SIG-M5 treated with dmso at 0.1 percent for 504 hours (cell line): ENCODE data around the gene RGS18.
"Not testable (repeated sequence)": the region's sequence is repeated elsewhere in the genome, so short reads cannot be mapped to it uniquely, and the experiment has no call there.

ENCODE experiments used
- DNase-seq: peaks from one replicate; lab custom pipeline; 2025; ENCODE audit not compliant: unreplicated experiment; lab: John Stamatoyannopoulos, UW

RGS18 gene, protein sequence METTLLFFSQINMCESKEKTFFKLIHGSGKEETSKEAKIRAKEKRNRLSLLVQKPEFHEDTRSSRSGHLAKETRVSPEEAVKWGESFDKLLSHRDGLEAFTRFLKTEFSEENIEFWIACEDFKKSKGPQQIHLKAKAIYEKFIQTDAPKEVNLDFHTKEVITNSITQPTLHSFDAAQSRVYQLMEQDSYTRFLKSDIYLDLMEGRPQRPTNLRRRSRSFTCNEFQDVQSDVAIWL

DNA sequence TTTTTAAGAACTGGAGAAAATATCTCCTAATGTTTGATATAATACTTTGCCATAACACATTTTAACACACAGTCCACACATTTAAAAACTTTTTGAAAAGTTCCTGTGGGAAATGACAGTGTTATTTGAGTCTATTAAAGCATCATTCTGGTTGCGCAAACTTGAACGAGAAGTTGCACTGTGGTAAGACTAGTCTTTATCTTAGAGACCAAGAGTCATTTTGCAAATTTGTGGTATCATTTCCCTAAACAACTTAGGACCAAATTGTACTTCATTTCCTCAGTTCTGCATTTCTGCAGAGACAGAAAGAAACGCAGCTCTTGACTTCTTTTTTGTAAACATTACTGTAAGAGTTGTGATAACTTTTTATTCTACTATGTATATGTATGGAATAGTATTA lies at the start of gene RGS18:
Gene RGS18 (plus strand): TSS at position 282 of the 400 bp plus-strand sequence. CDS start 176 bp downstream, outside the sequence.
- DNase-seq, result peak; percentile 97

- no peak for DNase-seq
Observed at GRCh38 chr1:192109576-192109975, 48.7 kb upstream of the RGS18 start.

- DNase-seq, result no peak
Observed at GRCh38 chr1:192115000-192115399, 43.3 kb upstream of the RGS18 start.

DNA sequence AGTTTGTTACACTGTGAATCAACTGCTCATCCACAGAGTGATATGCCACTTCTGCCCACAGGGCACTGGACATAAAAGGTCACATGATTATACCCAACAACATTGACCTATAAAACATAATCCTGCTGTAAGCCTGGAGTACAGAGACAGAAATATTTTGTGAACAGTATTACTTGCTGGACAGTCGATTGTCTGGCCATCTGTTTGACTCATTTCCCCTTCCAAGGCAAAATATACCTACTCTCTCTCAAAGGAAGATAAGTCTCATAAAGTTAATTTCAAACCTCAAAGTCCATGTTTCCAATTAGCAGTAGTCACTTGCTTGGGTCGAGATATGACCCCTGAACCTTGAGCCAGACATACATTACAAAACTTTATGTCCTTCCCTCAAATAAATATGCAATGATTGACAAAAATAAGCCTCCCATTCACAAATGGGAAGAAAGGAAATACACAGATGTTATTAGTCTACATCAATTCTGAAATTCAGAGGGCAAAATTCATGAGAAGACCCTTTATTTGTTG lies 39.3 kb upstream of the RGS18 start:
- DNase-seq, result no peak

DNA sequence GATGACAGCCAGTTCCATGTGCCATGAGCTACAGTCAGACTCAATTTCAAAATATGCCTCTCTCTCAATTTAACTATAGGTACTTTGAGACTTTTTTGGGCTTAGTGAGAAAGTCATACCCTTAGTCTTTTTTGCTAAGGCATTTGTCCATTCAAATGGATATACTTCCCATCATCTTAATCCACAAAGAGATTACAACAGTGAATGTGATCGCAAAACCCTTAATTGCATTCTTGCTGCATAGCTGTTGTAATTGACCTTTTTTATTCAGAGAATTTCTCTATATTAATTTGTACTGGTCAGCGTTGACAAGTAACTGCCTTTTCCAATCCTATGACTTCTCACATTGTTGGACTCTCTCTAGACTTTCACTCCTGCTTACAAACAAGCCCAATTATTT lies 38.6 kb upstream of the RGS18 start:
- DNase-seq, result no peak

DNA sequence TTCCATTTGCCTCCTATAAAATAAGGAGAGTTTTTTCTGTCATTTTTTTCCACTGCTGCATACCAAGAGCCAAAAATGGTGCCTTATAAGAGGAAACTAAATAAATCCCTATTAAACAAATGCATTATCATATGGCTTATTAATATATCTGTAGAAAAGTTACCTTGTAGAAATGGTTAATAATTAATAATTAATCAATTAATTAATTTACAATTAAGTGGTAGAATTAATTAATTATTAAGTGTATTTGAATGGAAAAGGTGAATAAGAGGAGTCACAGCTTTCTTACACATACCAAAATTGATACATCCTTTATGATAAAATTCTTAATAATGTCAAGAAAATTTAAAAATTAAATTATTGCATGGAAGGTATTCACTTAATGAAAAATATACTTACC lies 35.6 kb upstream of the RGS18 start:
- no peak for DNase-seq

- no peak for DNase-seq
Observed at GRCh38 chr1:192123212-192123611, 35.0 kb upstream of the RGS18 start.

GRCh38 chr1:192126030-192126619 lies 32.1 kb upstream of the RGS18 start:
- no peak for DNase-seq

DNA sequence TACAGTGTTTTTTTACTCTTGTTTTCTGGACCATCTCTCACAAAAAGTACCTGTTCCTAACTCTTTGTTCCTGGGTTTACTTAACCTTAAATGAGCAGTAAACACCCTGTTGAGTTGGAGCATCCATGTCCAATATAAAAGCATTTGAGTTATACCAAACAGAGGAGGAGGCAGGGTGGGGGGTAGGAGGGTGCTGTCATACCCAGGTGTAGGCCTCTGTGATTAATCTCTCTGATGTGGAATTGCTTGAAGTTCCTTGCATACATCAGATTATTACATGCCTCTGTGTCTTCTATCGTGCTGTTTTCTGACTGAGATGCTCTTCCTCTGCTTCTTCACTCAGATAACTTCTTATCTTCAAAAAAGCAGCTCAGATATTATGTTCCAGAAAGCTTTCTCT lies 28.1 kb upstream of the RGS18 start:
- DNase-seq, result no peak

- DNase-seq, result not testable (repeated sequence)
Observed at GRCh38 chr1:192130865-192131264, 27.4 kb upstream of the RGS18 start.

DNA sequence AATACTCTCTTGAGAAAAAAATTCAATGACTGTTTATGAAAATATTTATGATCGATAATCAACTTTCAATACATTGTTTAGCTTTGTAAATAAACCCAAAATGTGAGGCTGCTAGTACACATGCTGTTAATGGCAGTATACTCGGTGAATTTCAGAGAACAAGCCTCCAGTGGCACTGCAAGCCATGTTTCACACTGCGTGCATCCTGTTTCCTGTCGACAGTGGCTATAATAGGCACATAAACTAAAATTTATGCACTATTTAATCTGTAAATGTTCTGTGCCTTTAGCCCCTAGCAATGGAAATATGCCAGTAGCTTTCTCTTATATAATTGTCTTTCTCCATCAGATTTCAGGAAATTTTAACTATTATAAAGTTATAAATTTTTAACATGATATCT lies 26.3 kb upstream of the RGS18 start:
- no peak for DNase-seq

GRCh38 chr1:192133350-192133926 lies 24.8 kb upstream of the RGS18 start:
- no peak for DNase-seq

- no peak for DNase-seq
Observed at GRCh38 chr1:192140382-192140781, 17.9 kb upstream of the RGS18 start.

- DNase-seq, result no peak
Observed at GRCh38 chr1:192147221-192147620, 11.0 kb upstream of the RGS18 start.

DNA sequence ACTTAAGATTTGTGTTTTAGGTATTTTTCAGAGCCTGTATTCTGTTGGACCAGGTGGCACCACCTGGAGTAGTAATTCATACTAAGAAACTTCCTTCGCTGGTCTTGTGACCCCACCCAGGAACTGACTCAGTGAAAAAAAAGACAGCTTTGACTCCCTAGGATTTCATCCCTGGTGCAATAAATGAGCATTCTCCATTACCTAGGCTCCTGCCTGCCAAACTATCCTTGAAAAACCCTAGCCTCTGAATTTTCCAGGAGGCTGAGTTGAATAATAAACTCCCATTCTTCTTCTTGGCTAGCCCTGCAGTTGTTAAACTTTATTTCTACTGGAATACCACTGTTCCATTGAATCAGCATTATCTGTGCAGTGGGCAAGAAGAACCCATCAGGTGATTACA lies 10.6 kb upstream of the RGS18 start:
- no peak for DNase-seq

DNA sequence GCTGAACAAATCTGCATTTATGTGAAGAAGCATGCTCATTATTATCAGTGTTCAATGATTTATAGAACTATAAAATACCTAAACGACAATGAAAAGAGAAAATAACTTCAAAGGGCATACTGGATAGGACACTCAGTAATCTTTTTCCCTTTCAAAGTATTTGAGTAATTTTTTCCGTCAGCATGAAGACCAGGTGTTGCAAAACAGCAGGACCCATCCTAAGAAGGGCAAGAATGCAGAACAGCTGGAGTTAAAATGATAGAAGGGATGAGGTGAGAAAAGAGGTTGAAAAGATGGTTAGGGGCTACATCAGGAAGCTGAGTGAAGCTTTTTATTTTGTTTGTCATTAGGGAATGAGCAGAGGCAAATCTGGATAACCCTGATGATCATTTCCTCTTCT lies 7.1 kb upstream of the RGS18 start:
- no peak for DNase-seq

GRCh38 chr1:192153276-192153675 lies 5.0 kb upstream of the RGS18 start:
- DNase-seq, result no peak

DNA sequence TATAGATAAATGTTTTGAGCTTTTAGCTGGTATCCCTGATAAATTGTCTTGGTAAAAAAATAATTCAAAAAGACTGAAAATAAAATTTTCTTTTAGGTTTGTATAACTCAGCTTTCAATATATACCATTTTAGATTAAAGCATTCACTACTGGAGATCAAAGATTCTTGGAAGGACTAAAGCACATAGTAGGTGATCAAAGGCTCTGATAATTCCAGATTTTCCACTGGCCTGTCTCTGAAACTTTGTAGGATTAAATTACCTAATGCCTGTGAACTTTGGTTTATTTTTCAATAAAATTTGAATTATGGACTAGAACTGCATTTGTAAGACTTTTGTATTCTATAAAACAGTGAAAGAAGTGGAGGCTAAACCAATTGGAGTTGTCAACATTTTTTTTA lies 1.2 kb upstream of the RGS18 start:
- DNase-seq, result no peak

DNA sequence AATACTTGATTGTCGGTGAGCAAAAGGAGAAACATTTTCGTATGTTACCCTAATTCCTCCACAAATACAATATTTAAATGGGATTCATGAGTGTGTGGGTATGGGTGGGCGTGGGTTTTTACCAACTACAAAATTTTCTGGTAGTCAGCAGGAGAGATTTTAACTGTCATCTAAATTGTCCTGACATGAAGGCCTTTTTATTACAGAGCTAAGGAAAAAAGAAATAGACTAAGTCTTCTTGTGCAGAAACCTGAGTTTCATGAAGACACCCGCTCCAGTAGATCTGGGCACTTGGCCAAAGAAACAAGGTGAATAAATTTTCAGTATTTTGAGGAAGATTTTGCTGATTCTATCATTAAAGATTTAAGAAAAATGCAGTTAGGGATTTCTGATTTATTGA lies 752 bp downstream of the RGS18 start:
- peak; percentile 65 for DNase-seq

DNA sequence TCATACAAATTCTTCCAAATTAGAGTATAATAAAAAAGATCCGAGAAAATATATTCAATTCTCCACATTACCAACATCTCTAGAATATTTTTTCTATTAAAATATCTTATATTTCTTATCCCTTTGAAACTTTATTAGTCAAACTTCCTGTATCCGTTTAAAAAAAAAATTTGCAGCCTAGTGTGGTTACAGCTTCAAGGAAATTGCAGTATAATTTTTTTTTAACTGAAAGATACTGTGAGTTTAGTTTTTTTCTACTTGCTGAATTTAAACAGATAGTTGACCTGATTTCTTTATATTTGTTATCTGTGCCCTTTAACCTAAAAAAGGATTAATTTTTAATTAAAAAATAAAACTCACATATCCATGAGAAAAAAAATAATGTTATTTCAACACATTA lies 1.5 kb downstream of the RGS18 start:
- peak; percentile 63 for DNase-seq

- DNase-seq, result peak; percentile 58
Observed at GRCh38 chr1:192160196-192160595, 1.9 kb downstream of the RGS18 start.

- DNase-seq, result peak; percentile 73
Observed at GRCh38 chr1:192161976-192162375, 3.7 kb downstream of the RGS18 start.
